Heart left ventricle (tissue), 16 donors: ENCODE measurements around the gene ADGRD1. TPM values are rescaled to one million over a fixed set of nuclear protein-coding genes. Genes with fewer than 3 reads are reported as not detected.

ENCODE experiments used
- ATAC-seq, 4 donors: fragments of 200-7000 bp; cut with Tn5 transposase; one replicate each; pipeline ENCODE4 v1.9.1; 2020 to 2022; ENCODE audit warnings: moderate library complexity in 4 of 4, mild to moderate bottlenecking in 3 of 4, moderate number of reproducible peaks in 1 of 4
- DNase-seq, 5 donors: peaks; one replicate each; pipeline ENCODE4 v3.0.0-alpha.2; 2020
- H3K27ac ChIP-seq, 12 donors: fragments of 200-600 bp; sonication (generic) in 4 of 12; one replicate each; pipeline versions ENCODE4 v1.5.0 to v1.8.0; 2016 to 2022; ENCODE audit warnings: mild to moderate bottlenecking in 2 of 12
- H3K27me3 ChIP-seq, 9 donors: fragments of 200-600 bp; sonication (generic) in 2 of 9; one replicate each; pipeline versions ENCODE4 v1.5.1 to v1.8.0; 2016 to 2022; ENCODE audit warnings: mild to moderate bottlenecking in 3 of 9
- H3K36me3 ChIP-seq, 9 donors: fragments of 200-600 bp; sonication (generic) in 2 of 9; one replicate each; pipeline versions ENCODE4 v1.5.0 to v1.8.0; 2018 to 2022; ENCODE audit warnings: mild to moderate bottlenecking in 2 of 9
- H3K4me1 ChIP-seq, 12 donors: fragments of 200-600 bp; sonication (generic) in 4 of 12; one replicate each; pipeline versions ENCODE4 v1.5.0 to v1.8.0; 2016 to 2022; ENCODE audit warnings: mild to moderate bottlenecking in 3 of 12
- H3K4me3 ChIP-seq, 12 donors: fragments of 200-600 bp; sonication (generic) in 4 of 12; one replicate each; pipeline versions ENCODE4 v1.5.0 to v1.8.0; 2017 to 2022; ENCODE audit warnings: mild to moderate bottlenecking in 9 of 12, moderate library complexity in 4 of 12
- H3K9me3 ChIP-seq, 12 donors: fragments of 200-600 bp; sonication (generic) in 4 of 12; one replicate each; pipeline versions ENCODE4 v1.5.0 to v1.8.0; 2016 to 2022; ENCODE audit warnings: mild to moderate bottlenecking in 1 of 12
- POLR2A ChIP-seq, 2 donors: fragments of 450-650 bp; IDR thresholded peaks; one replicate each; pipeline ENCODE4 v1.6.1; 2017; ENCODE audit warnings: antibody characterized with exemption in 2 of 2, mild to moderate bottlenecking in 2 of 2, moderate library complexity in 2 of 2
- WGBS, 4 donors: extraction: QIAGEN DNeasy Blood & Tissue Kit in 2 of 4; methylation state at CpG; one replicate each; pipeline versions ENCODE4 v1.1.5 to v1.1.7; 2013 to 2018; 5-methylcytosine and 5-hydroxymethylcytosine counted together
- intact Hi-C, 10 donors: fragments of 100-400 bp; cut with DNase I; formaldehyde crosslinking; loops; one replicate each; pipeline versions ENCODE4 v1.11.1 to v1.14.2; 2022
- polyA plus RNA-seq, 2 donors: library from polyadenylated mRNA; stranded (reverse); fragments of 200-250 nt; gene quantifications; one replicate each; pipeline ENCODE4 v1.2.3, GENCODE V29; 2013
- total RNA-seq, 9 donors: library from RNA; depleted of rRNA in 2 of 9; stranded (reverse); fragments of >200 nt in 2 of 9; fragmentation: NEBNext Ultra II Directional in 3 of 9; extraction: Animal tissue kit (Norgen Biotek cat#: 25700) in 3 of 9; gene quantifications; one replicate each; pipeline versions ENCODE4 v1.1.0 to v1.2.4, GENCODE V29; 2016 to 2023
- TF ChIP-seq, protein P1 (sequence below), 12 donors: fragments of 200-600 bp; sonication (generic) in 4 of 12; IDR thresholded peaks; one replicate each; pipeline versions ENCODE4 v1.5.0 to v1.8.0; 2018 to 2022; ENCODE audit warnings: antibody characterized with exemption in 12 of 12, mild to moderate bottlenecking in 5 of 12
- donor health status: ischemic (EF 13 %, LVEDD 7.1; RV severe dilation, severe dysfunction).
- donor health status: healthy with polysubstance abuse.
- donor health status: DM: no; HTN: yes; CAD: no.
- donor health status: DM: no; HTN: no; CAD: no.
- donor health status: ischemic (EF 25% LVEDD 6.9; RV normal size, moderate dysfunction).
- donor health status: ischemic (EF 25% LVEDD 5.7; RV mildly dilated, moderate dysfunction).
- donor health status: healthy.
- donor health status: DM: yes; HTN: yes; CAD: no.
- donor health status: ischemic (EF 35%, LVEDD 5.7; RV mildly dilated, moderate dysfunction).
- donor health status: nonischemic (EF 11% LVEDD 7.7; RV severe dilation, severe dysfunction).
- donor health status: DM: yes; HTN: yes; CAD: no.
- donor health status: PGD.
- donor health status: ischemic (EF 29% LVEDD 5.4; RV normal size, mild dysfunction).
- donor health status: nonischemic (EF 23%, LVEDD 6.1; RV moderate dilation, normal function).

The ADGRD1 gene
- total and polyA plus RNA-seq, 11 donors = 22.7 to 109 (median 66.3) TPM

DNA sequence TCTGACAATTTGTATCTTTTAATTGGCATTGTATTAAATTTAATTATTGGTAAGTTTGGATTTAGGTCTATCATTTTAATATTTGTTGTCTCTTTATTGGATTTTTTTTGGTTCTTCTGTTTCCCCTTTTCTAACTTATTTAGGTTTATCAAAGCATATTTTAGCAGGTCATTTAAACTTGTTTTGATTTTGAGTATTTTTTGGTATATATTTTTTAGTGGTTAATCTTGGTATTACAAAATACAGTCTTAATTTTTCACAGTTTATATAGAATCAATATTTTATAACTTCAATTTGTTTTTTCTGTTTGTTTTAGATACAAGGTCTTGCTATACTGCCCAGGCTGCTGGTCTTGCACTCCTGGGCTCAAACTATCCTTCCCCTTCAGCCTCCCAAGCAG is 15.5 kb upstream of the ADGRD1 start:
- ATAC-seq = no peak
- no peak overlapping the region for H3K4me3 ChIP-seq
- no peaks in the 10 kb centered on the region for H3K27me3 ChIP-seq
- intact Hi-C loops = no loop called here
- peaks cover 0 to 21% (median 2%) of the 10 kb centered on the region in 12 donors for H3K9me3 ChIP-seq
- no peak overlapping the region for H3K27ac ChIP-seq
- peaks cover 0 to 3% (median 0%) of the 10 kb centered on the region in 12 donors for H3K4me1 ChIP-seq
- no peaks in the 10 kb centered on the region for H3K36me3 ChIP-seq
- TF ChIP-seq, protein P1, sequence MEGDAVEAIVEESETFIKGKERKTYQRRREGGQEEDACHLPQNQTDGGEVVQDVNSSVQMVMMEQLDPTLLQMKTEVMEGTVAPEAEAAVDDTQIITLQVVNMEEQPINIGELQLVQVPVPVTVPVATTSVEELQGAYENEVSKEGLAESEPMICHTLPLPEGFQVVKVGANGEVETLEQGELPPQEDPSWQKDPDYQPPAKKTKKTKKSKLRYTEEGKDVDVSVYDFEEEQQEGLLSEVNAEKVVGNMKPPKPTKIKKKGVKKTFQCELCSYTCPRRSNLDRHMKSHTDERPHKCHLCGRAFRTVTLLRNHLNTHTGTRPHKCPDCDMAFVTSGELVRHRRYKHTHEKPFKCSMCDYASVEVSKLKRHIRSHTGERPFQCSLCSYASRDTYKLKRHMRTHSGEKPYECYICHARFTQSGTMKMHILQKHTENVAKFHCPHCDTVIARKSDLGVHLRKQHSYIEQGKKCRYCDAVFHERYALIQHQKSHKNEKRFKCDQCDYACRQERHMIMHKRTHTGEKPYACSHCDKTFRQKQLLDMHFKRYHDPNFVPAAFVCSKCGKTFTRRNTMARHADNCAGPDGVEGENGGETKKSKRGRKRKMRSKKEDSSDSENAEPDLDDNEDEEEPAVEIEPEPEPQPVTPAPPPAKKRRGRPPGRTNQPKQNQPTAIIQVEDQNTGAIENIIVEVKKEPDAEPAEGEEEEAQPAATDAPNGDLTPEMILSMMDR (IDR thresholded peaks at IDR 0.05) = peak in 3 of 12 donors; percentile 18 to 50 (median 48)
- no peak for TF ChIP-seq POLR2A (IDR thresholded peaks at IDR 0.05)
- no peak for DNase-seq

DNA sequence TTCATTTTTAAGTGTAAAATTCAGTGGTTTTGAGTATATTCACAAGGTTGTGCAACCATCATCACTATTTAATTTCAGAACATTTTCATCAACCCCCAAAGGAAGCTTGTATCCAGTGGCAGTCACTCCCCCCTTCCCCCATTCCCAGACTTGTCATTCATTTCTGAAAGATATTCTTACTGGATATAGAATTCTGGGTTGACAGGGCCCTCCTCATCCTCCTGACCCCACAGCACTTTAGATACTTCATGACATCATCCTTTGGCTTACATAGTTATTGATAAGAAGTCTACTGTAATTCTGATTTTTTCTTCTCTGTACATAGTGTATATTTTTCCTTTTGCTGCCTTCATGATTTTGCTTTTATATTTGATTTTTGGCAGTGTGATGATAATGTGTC is 8.8 kb upstream of the ADGRD1 start:
- Histone ChIP-seq H3K27ac (peak overlapping the region in 1 of 12 donors; percentile 20), H3K36me3 (no peaks in the 10 kb centered on the region), H3K4me3 (no peak overlapping the region), H3K9me3 (peaks cover 0 to 32% (median 12%) of the 10 kb centered on the region in 12 donors), H3K4me1 (peaks cover 0 to 10% (median 0%) of the 10 kb centered on the region in 12 donors), H3K27me3 (no peaks in the 10 kb centered on the region)
- intact Hi-C loops = no loop called here
- ATAC-seq = no peak
- DNase-seq = no peak
- no peak for TF ChIP-seq POLR2A (IDR thresholded peaks at IDR 0.05)
- TF ChIP-seq, protein P1 (IDR thresholded peaks at IDR 0.05) = no peak

GRCh38 chr12:130945786-130946492 is 7.8 kb upstream of the ADGRD1 start:
- H3K4me3 ChIP-seq = no peak overlapping the region
- WGBS, 4 donors = 80 to 87% (median 83%) methylated on average over 7 of the region's 7 CpGs
- peak in 1 of 5 donors; percentile 49 for DNase-seq
- ATAC-seq = peak; percentile 33 to 73 (median 66)
- H3K36me3 ChIP-seq = no peaks in the 10 kb centered on the region
- TF ChIP-seq POLR2A (IDR thresholded peaks at IDR 0.05) = no peak
- TF ChIP-seq, protein P1 (IDR thresholded peaks at IDR 0.05) = no peak
- H3K4me1 ChIP-seq = peaks cover 0 to 10% (median 0%) of the 10 kb centered on the region in 12 donors
- H3K27ac ChIP-seq = peak overlapping the region in 6 of 12 donors; percentile 8 to 57 (median 36)
- H3K9me3 ChIP-seq = peaks cover 0 to 24% (median 11%) of the 10 kb centered on the region in 12 donors
- intact Hi-C loops = no loop called here
- H3K27me3 ChIP-seq = no peaks in the 10 kb centered on the region

GRCh38 chr12:130947028-130947613 is 6.6 kb upstream of the ADGRD1 start:
- intact Hi-C loops = no loop called here
- no peak overlapping the region for H3K4me3 ChIP-seq
- H3K4me1 ChIP-seq = peaks cover 0 to 10% (median 0%) of the 10 kb centered on the region in 12 donors
- H3K36me3 ChIP-seq = no peaks in the 10 kb centered on the region
- DNase-seq = no peak
- H3K27ac ChIP-seq = no peak overlapping the region
- 71 to 82% (median 78%) methylated on average over 2 of the region's 2 CpGs for WGBS, 4 donors
- ATAC-seq = no peak
- H3K27me3 ChIP-seq = no peaks in the 10 kb centered on the region
- H3K9me3 ChIP-seq = peaks cover 0 to 24% (median 11%) of the 10 kb centered on the region in 12 donors
- TF ChIP-seq POLR2A (IDR thresholded peaks at IDR 0.05) = no peak
- TF ChIP-seq, protein P1 (IDR thresholded peaks at IDR 0.05) = no peak
